Right renal pelvis (tissue), 4 donors: Measurements from ENCODE around the gene ZNF135. TPM values are rescaled to one million over a fixed set of nuclear protein-coding genes. Genes with fewer than 3 reads are reported as not detected.
A peak's percentile ranks its signal among the peaks of the same experiment; 100 is the strongest.

Experiments
- DNase-seq, 4 donors: peaks; one replicate each; pipeline ENCODE4 v3.0.0-alpha.2; 2013; ENCODE audit warnings: low read depth in 4 of 4, low spot score in 3 of 4, missing footprints in 1 of 4
- polyA plus RNA-seq, 4 donors: library from polyadenylated mRNA; unstranded; fragments of 120-200 nt; gene quantifications; one replicate each; pipeline ENCODE4 v1.2.1, GENCODE V29; 2013; ENCODE audit not compliant: insufficient read length in 4 of 4

ZNF135 gene
- polyA plus RNA-seq, 4 donors = 18.6 to 23.1 (median 22.2) TPM

GRCh38 chr19:58089846-58090245, 30.8 kb downstream of the ZNF135 start:
- no peak for DNase-seq

- DNase-seq = no peak
Measured at GRCh38 chr19:58091251-58091995, 32.3 kb downstream of the ZNF135 start.

- no peak for DNase-seq
Measured at GRCh38 chr19:58093071-58093470, 34.0 kb downstream of the ZNF135 start.

- no peak for DNase-seq
Measured at GRCh38 chr19:58095328-58095727, 36.2 kb downstream of the ZNF135 start.

GRCh38 chr19:58096884-58097283, 37.8 kb downstream of the ZNF135 start:
- DNase-seq = no peak

- DNase-seq = no peak
Measured at GRCh38 chr19:58097349-58097748, 38.3 kb downstream of the ZNF135 start.

GRCh38 chr19:58097781-58098681, 38.9 kb downstream of the ZNF135 start, which contains the start of gene ZSCAN18:
Gene ZSCAN18, minus strand, starts transcription at chr19:58098231. Its CDS starts 7,964 bp downstream, at chr19:58090267.
- DNase-seq = peak; percentile 97 to 99 (median 98)

GRCh38 chr19:58098682-58098998, 39.6 kb downstream of the ZNF135 start:
- DNase-seq = no peak

- DNase-seq = no peak
Measured at GRCh38 chr19:58107778-58108545, 48.9 kb downstream of the ZNF135 start.

- DNase-seq = no peak
Measured at GRCh38 chr19:58108546-58108817, 49.4 kb downstream of the ZNF135 start.

- DNase-seq = peak in 2 of 4 donors; percentile 25 to 59
Measured at GRCh38 chr19:58117841-58118575, 58.9 kb downstream of the ZNF135 start.

- no peak for DNase-seq
Measured at GRCh38 chr19:58118979-58119733, 60.1 kb downstream of the ZNF135 start.

Other genes starting within 250 kb of the ZNF135 start
- gene ZNF552, start 244.4 kb upstream of the ZNF135 start, polyA plus RNA-seq = 10 to 100 TPM; 14.4 to 19.5 (median 15.7) TPM
- 10 to 100 TPM; 11.3 to 14.1 (median 13.6) TPM for gene ZNF587B, start 229.0 kb upstream of the ZNF135 start, polyA plus RNA-seq
- gene ZNF587, start 209.4 kb upstream of the ZNF135 start, polyA plus RNA-seq = 10 to 100 TPM; 19.8 to 30.7 (median 24.3) TPM
- 10 to 100 TPM; 45.2 to 66.4 (median 52.7) TPM for gene ZNF814, start 170.2 kb upstream of the ZNF135 start, polyA plus RNA-seq
- 10 to 100 TPM; 20.3 to 23.1 (median 21.8) TPM for gene ZNF417, start 142.7 kb upstream of the ZNF135 start, polyA plus RNA-seq
- 10 to 100 TPM; 19.0 to 21.9 (median 19.5) TPM for gene ZNF418, start 123.9 kb upstream of the ZNF135 start, polyA plus RNA-seq
- 10 to 100 TPM in 1 of 4 donors, 1 to 10 TPM in 3; 8.1 to 10.3 (median 9.1) TPM for gene ZNF256, start 111.6 kb upstream of the ZNF135 start, polyA plus RNA-seq
- gene C19orf18, start 84.7 kb upstream of the ZNF135 start, polyA plus RNA-seq = 1 to 10 TPM; 1.4 to 3.5 (median 1.7) TPM
- 10 to 100 TPM; 30.7 to 33.9 (median 32.3) TPM for gene ZNF606, start 56.5 kb upstream of the ZNF135 start, polyA plus RNA-seq
- 1 to 10 TPM; 2.0 to 5.7 (median 3.9) TPM for gene ZSCAN1, start 25.3 kb upstream of the ZNF135 start, polyA plus RNA-seq
- gene ZSCAN18, start 38.9 kb downstream of the ZNF135 start, polyA plus RNA-seq = 100 to 1,000 TPM in 1 of 4 donors, 10 to 100 TPM in 3; 85.2 to 114 (median 86.2) TPM
- gene ZNF329, start 91.5 kb downstream of the ZNF135 start, polyA plus RNA-seq = 10 to 100 TPM; 18.8 to 26.1 (median 24.1) TPM
- 10 to 100 TPM; 18.1 to 22.7 (median 19.1) TPM for gene ZNF274, start 123.8 kb downstream of the ZNF135 start, polyA plus RNA-seq
- 10 to 100 TPM; 29.7 to 37.0 (median 33.2) TPM for gene ZNF544, start 169.6 kb downstream of the ZNF135 start, polyA plus RNA-seq
- gene ZNF8, start 219.7 kb downstream of the ZNF135 start, polyA plus RNA-seq = 1 to 10 TPM; 6.4 to 7.5 (median 7.0) TPM
- gene ERVK3-1, start 246.1 kb downstream of the ZNF135 start, polyA plus RNA-seq = 10 to 100 TPM; 46.2 to 51.0 (median 49.4) TPM